Heart left ventricle (tissue), 16 donors: ENCODE measurements around the gene CEP63. TPM values are rescaled to one million over a fixed set of nuclear protein-coding genes. Genes with fewer than 3 reads are reported as not detected.

Experiments used
- ATAC-seq, 4 donors: fragments of 200-7000 bp; cut with Tn5 transposase; one replicate each; pipeline ENCODE4 v1.9.1; 2020 to 2022; ENCODE audit warnings: moderate library complexity in 4 of 4, mild to moderate bottlenecking in 3 of 4, moderate number of reproducible peaks in 1 of 4
- DNase-seq, 5 donors: peaks; one replicate each; pipeline ENCODE4 v3.0.0-alpha.2; 2020
- H3K27ac ChIP-seq, 12 donors: fragments of 200-600 bp; sonication (generic) in 4 of 12; one replicate each; pipeline versions ENCODE4 v1.5.0 to v1.8.0; 2016 to 2022; ENCODE audit warnings: mild to moderate bottlenecking in 2 of 12
- H3K27me3 ChIP-seq, 9 donors: fragments of 200-600 bp; sonication (generic) in 2 of 9; one replicate each; pipeline versions ENCODE4 v1.5.1 to v1.8.0; 2016 to 2022; ENCODE audit warnings: mild to moderate bottlenecking in 3 of 9
- H3K36me3 ChIP-seq, 9 donors: fragments of 200-600 bp; sonication (generic) in 2 of 9; one replicate each; pipeline versions ENCODE4 v1.5.0 to v1.8.0; 2018 to 2022; ENCODE audit warnings: mild to moderate bottlenecking in 2 of 9
- H3K4me1 ChIP-seq, 12 donors: fragments of 200-600 bp; sonication (generic) in 4 of 12; one replicate each; pipeline versions ENCODE4 v1.5.0 to v1.8.0; 2016 to 2022; ENCODE audit warnings: mild to moderate bottlenecking in 3 of 12
- H3K4me3 ChIP-seq, 12 donors: fragments of 200-600 bp; sonication (generic) in 4 of 12; one replicate each; pipeline versions ENCODE4 v1.5.0 to v1.8.0; 2017 to 2022; ENCODE audit warnings: mild to moderate bottlenecking in 9 of 12, moderate library complexity in 4 of 12
- H3K9me3 ChIP-seq, 12 donors: fragments of 200-600 bp; sonication (generic) in 4 of 12; one replicate each; pipeline versions ENCODE4 v1.5.0 to v1.8.0; 2016 to 2022; ENCODE audit warnings: mild to moderate bottlenecking in 1 of 12
- POLR2A ChIP-seq, 2 donors: fragments of 450-650 bp; IDR thresholded peaks; one replicate each; pipeline ENCODE4 v1.6.1; 2017; ENCODE audit warnings: antibody characterized with exemption in 2 of 2, mild to moderate bottlenecking in 2 of 2, moderate library complexity in 2 of 2
- WGBS, 4 donors: extraction: QIAGEN DNeasy Blood & Tissue Kit in 2 of 4; methylation state at CpG; one replicate each; pipeline versions ENCODE4 v1.1.5 to v1.1.7; 2013 to 2018; 5-methylcytosine and 5-hydroxymethylcytosine counted together
- intact Hi-C, 10 donors: fragments of 100-400 bp; cut with DNase I; formaldehyde crosslinking; loops; one replicate each; pipeline versions ENCODE4 v1.11.1 to v1.14.2; 2022
- polyA plus RNA-seq, 2 donors: library from polyadenylated mRNA; stranded (reverse); fragments of 200-250 nt; gene quantifications; one replicate each; pipeline ENCODE4 v1.2.3, GENCODE V29; 2013
- total RNA-seq, 9 donors: library from RNA; depleted of rRNA in 2 of 9; stranded (reverse); fragments of >200 nt in 2 of 9; fragmentation: NEBNext Ultra II Directional in 3 of 9; extraction: Animal tissue kit (Norgen Biotek cat#: 25700) in 3 of 9; gene quantifications; one replicate each; pipeline versions ENCODE4 v1.1.0 to v1.2.4, GENCODE V29; 2016 to 2023
- TF ChIP-seq, protein P1 (sequence below), 12 donors: fragments of 200-600 bp; sonication (generic) in 4 of 12; IDR thresholded peaks; one replicate each; pipeline versions ENCODE4 v1.5.0 to v1.8.0; 2018 to 2022; ENCODE audit warnings: antibody characterized with exemption in 12 of 12, mild to moderate bottlenecking in 5 of 12
- donor health status: ischemic (EF 13 %, LVEDD 7.1; RV severe dilation, severe dysfunction).
- donor health status: healthy with polysubstance abuse.
- donor health status: DM: no; HTN: yes; CAD: no.
- donor health status: DM: no; HTN: no; CAD: no.
- donor health status: ischemic (EF 25% LVEDD 6.9; RV normal size, moderate dysfunction).
- donor health status: ischemic (EF 25% LVEDD 5.7; RV mildly dilated, moderate dysfunction).
- donor health status: healthy.
- donor health status: DM: yes; HTN: yes; CAD: no.
- donor health status: ischemic (EF 35%, LVEDD 5.7; RV mildly dilated, moderate dysfunction).
- donor health status: nonischemic (EF 11% LVEDD 7.7; RV severe dilation, severe dysfunction).
- donor health status: DM: yes; HTN: yes; CAD: no.
- donor health status: PGD.
- donor health status: ischemic (EF 29% LVEDD 5.4; RV normal size, mild dysfunction).
- donor health status: nonischemic (EF 23%, LVEDD 6.1; RV moderate dilation, normal function).

Gene CEP63
- total and polyA plus RNA-seq, 11 donors: 19.1 to 35.3 (median 29.5) TPM

DNA sequence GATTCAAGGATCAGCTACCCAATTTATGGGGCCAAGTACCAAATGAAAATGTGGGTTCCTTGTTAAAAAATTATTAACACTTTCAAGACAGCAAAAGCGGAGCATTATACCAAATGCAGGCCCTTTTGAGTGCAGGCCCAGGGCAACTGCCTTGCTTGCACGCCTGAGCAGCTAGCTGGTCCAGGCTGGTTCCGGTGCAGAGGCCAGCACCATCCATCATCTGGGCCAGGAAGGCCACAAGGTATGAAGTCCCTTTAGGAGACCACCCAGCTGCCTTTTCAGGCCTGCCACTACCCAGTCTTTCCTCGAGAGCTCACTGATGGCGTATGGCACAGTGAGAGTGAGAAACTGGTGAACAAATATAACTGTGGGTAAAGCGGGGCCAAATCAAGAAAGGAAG lies 13.0 kb upstream of the CEP63 start:
- Histone ChIP-seq H3K27ac (no peak overlapping the region), H3K36me3 (peaks cover 0 to 25% (median 11%) of the 10 kb centered on the region in 9 donors), H3K9me3 (no peaks in the 10 kb centered on the region), H3K4me1 (peaks cover 0 to 28% (median 7%) of the 10 kb centered on the region in 12 donors), H3K4me3 (no peak overlapping the region), H3K27me3 (no peaks in the 10 kb centered on the region)
- TF ChIP-seq POLR2A (IDR thresholded peaks at IDR 0.05): no peak
- TF ChIP-seq, protein P1, sequence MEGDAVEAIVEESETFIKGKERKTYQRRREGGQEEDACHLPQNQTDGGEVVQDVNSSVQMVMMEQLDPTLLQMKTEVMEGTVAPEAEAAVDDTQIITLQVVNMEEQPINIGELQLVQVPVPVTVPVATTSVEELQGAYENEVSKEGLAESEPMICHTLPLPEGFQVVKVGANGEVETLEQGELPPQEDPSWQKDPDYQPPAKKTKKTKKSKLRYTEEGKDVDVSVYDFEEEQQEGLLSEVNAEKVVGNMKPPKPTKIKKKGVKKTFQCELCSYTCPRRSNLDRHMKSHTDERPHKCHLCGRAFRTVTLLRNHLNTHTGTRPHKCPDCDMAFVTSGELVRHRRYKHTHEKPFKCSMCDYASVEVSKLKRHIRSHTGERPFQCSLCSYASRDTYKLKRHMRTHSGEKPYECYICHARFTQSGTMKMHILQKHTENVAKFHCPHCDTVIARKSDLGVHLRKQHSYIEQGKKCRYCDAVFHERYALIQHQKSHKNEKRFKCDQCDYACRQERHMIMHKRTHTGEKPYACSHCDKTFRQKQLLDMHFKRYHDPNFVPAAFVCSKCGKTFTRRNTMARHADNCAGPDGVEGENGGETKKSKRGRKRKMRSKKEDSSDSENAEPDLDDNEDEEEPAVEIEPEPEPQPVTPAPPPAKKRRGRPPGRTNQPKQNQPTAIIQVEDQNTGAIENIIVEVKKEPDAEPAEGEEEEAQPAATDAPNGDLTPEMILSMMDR (IDR thresholded peaks at IDR 0.05): no peak
- intact Hi-C loops: loop anchor here in 9 of 10 donors (1.0 to 10.0 kb wide), 10 partner anchors 91 to 276 kb away; no protein-coding TSS in a partner anchor
- WGBS, 4 donors: 98 to 100% (median 99%) methylated on average over 4 to 6 of the region's 6 CpGs
- ATAC-seq (no peak), DNase-seq (no peak)

DNA sequence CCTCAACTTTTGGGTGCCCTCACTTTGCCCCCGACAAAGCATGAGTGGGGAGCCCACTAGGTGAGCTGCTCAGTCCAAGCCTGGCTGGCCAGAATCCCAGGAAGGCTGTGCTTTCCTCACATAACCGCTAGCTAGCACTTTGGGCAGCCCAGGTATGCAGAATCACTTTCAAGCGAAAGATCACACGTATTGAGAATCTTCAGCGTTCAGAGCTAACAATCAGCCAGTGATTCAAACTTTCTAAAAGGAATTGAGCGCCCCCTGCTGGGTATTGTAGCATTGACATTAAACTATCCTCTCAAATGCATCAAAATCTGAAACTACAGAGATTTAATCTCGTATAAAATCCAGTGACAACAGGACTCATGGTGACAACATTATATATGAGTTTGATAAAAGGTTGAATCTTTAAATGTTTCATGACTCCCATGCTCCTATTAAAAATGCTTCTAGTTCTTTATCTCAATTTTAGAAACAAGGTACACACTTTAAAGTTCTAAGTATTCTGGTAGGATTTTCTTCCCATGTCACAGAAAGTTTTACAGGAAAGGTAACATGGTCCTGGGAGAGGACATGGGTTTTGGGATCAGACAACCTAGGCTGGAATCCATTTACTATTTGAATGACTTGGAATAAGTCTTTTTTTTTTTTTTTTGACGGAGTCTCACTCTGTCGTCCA lies 11.8 kb upstream of the CEP63 start:
- no peak overlapping the region for H3K4me3 ChIP-seq
- intact Hi-C loops: loop anchor here (1.0 to 10.0 kb wide), 10 partner anchors 92 to 277 kb away; no protein-coding TSS in a partner anchor
- no peaks in the 10 kb centered on the region for H3K9me3 ChIP-seq
- 27 to 30% (median 29%) methylated on average over 9 of the region's 9 CpGs for WGBS, 4 donors
- ATAC-seq (peak in 3 of 4 donors; percentile 39 to 64 (median 39)), DNase-seq (peak in 4 of 5 donors; percentile 60 to 77 (median 76))
- H3K4me1 ChIP-seq: peaks cover 0 to 33% (median 8%) of the 10 kb centered on the region in 12 donors
- no peak overlapping the region for H3K27ac ChIP-seq
- H3K27me3 ChIP-seq: no peaks in the 10 kb centered on the region
- H3K36me3 ChIP-seq: peaks cover 0 to 36% (median 23%) of the 10 kb centered on the region in 9 donors
- TF ChIP-seq, protein P1 (IDR thresholded peaks at IDR 0.05): peak; percentile 72 to 89 (median 84)
- no peak for TF ChIP-seq POLR2A (IDR thresholded peaks at IDR 0.05)

DNA sequence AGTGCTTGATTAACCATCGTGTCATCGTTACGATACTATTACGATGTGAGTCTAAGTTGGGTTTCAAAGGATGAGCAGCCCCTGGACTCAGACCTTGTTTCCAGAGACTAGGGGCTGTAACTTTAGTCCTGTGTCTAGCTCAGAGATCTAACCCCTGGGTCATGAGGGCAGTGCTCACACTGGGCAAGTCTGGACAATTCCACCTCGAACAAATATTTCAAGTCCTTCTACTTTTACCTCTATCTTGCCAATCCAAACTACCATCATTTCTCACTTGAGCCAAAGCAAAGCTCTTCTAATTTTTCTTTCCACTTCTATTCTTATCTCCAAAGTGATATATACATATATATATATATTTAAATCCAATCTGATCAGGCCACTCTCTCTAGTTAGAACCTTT lies 10.9 kb upstream of the CEP63 start:
- DNase-seq: no peak
- no peak overlapping the region for H3K4me3 ChIP-seq
- 89 to 96% (median 92%) methylated on average over 5 of the region's 5 CpGs for WGBS, 4 donors
- no peaks in the 10 kb centered on the region for H3K27me3 ChIP-seq
- H3K36me3 ChIP-seq: peaks cover 0 to 41% (median 26%) of the 10 kb centered on the region in 9 donors
- intact Hi-C loops: loop anchor here (1.0 to 10.0 kb wide), 8 partner anchors 93 to 278 kb away; no protein-coding TSS in a partner anchor
- ATAC-seq: no peak
- TF ChIP-seq, protein P1 (IDR thresholded peaks at IDR 0.05): no peak
- TF ChIP-seq POLR2A (IDR thresholded peaks at IDR 0.05): no peak
- no peaks in the 10 kb centered on the region for H3K9me3 ChIP-seq
- peaks cover 0 to 35% (median 8%) of the 10 kb centered on the region in 12 donors for H3K4me1 ChIP-seq
- no peak overlapping the region for H3K27ac ChIP-seq

DNA sequence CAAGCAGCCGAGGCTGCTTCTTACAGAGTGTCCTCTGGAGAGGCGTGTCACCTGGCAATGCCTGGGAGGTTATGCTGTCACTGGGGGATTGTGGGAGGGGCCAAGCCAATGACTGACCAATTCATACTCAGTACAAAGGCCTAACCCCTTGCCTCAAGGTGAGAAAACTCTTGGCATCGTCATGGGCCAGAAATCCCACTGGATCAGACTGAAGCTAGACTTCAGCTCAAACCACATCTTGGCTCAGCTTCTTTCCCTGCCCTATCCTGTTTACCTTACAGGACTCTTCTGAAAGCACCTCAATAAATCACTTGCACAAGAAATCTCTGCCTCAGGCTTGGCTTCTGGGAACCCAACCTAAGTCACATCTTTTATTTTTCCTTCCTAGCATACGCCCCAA lies 9.6 kb upstream of the CEP63 start:
- H3K9me3 ChIP-seq: no peaks in the 10 kb centered on the region
- H3K27me3 ChIP-seq: no peaks in the 10 kb centered on the region
- intact Hi-C loops: loop anchor here in 7 of 10 donors (2.0 to 10.0 kb wide), 5 partner anchors 99 to 264 kb away; no protein-coding TSS in a partner anchor
- H3K4me3 ChIP-seq: no peak overlapping the region
- ATAC-seq (peak in 2 of 4 donors; percentile 23 to 24), DNase-seq (no peak)
- peaks cover 0 to 55% (median 40%) of the 10 kb centered on the region in 9 donors for H3K36me3 ChIP-seq
- TF ChIP-seq POLR2A (IDR thresholded peaks at IDR 0.05): no peak
- TF ChIP-seq, protein P1 (IDR thresholded peaks at IDR 0.05): no peak
- H3K4me1 ChIP-seq: peaks cover 0 to 39% (median 11%) of the 10 kb centered on the region in 12 donors
- peak overlapping the region in 11 of 12 donors; percentile 34 to 73 (median 53) for H3K27ac ChIP-seq
- WGBS, 4 donors: 67 to 73% (median 70%) methylated on average over 4 of the region's 4 CpGs
